ENCODE measurements around the gene ABI3BP. TPM values are rescaled to one million over a fixed set of nuclear protein-coding genes. Genes with fewer than 3 reads are reported as not detected.

The ABI3BP gene
- total RNA-seq, 1 experiment from 2014 or later = 3.1 TPM

GRCh38 chr3:100754563-100755334 is 238.5 kb downstream of the ABI3BP start:
- Mint-ChIP-seq H3K27ac (ENCODE audit: low read depth, unreplicated experiment) (no peak overlapping the region), H3K36me3 (ENCODE audit: insufficient read depth, unreplicated experiment) (peaks cover 52% of the 10 kb centered on the region), H3K27me3 (ENCODE audit: insufficient read depth, unreplicated experiment) (no peaks in the 10 kb centered on the region), H3K4me1 (ENCODE audit: insufficient read depth, unreplicated experiment) (no peaks in the 10 kb centered on the region), H3K4me3 (ENCODE audit: unreplicated experiment) (no peak overlapping the region), H3K9me3 (ENCODE audit: unreplicated experiment) (no peaks in the 10 kb centered on the region)
- TF ChIP-seq CTCF (IDR thresholded peaks at IDR 0.05; ENCODE audit: unreplicated experiment) = no peak
- intact Hi-C loops (cut with micrococcal nuclease) = no loop called here
- ChIA-PET CTCF (interaction anchor here (0.7 to 2.4 kb wide), 8 partner anchors 12 to 442 kb away, joined by 3 to 7 read pairs (median 4); no protein-coding TSS in a partner anchor), POLR2A (interaction anchor here (0.6 to 0.7 kb wide), 2 partner anchors 21 to 491 kb away, joined by 3 to 4 read pairs; no protein-coding TSS in a partner anchor)
- BruUV-seq (replicated peaks) = no TSS peak
- no peak for DNase-seq (ENCODE audit: unreplicated experiment)

- Mint-ChIP-seq H3K4me1 (ENCODE audit: insufficient read depth, unreplicated experiment) (no peaks in the 10 kb centered on the region), H3K27me3 (ENCODE audit: insufficient read depth, unreplicated experiment) (no peaks in the 10 kb centered on the region), H3K9me3 (ENCODE audit: unreplicated experiment) (no peaks in the 10 kb centered on the region), H3K27ac (ENCODE audit: low read depth, unreplicated experiment) (no peak overlapping the region), H3K36me3 (ENCODE audit: insufficient read depth, unreplicated experiment) (peaks cover 61% of the 10 kb centered on the region), H3K4me3 (ENCODE audit: unreplicated experiment) (no peak overlapping the region)
- no peak for DNase-seq (ENCODE audit: unreplicated experiment)
- CTCF ChIA-PET = interaction anchor here (1.1 to 2.4 kb wide), 2 partner anchors 16 to 443 kb away, joined by 3 to 7 read pairs; no protein-coding TSS in a partner anchor
- TF ChIP-seq CTCF (IDR thresholded peaks at IDR 0.05; ENCODE audit: unreplicated experiment) = no peak
- POLR2A ChIA-PET = no interaction called here
- BruUV-seq (replicated peaks) = no TSS peak
- intact Hi-C loops (cut with micrococcal nuclease) = no loop called here
These were observed 239.4 kb downstream of the ABI3BP start for GRCh38 chr3:100753846-100754245.

DNA sequence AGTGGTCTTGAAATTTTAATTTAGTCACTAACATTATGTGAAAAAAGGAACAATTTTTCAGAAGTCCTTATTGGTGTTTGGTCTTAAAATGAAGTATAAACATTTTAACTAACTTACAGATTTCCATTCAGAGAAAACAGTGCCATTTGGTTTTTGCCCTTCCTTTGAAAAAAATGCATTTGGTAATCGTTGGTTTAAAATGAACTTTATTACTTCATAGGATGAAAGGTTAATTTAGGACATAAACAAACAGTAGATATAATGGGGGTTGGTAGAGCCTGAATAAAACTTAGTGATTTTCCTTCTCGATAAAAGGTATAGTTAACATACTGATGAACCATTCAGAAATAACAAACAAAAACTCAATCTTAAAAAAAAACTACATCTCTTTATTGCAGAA is 244.3 kb downstream of the ABI3BP start:
- Mint-ChIP-seq H3K4me1 (ENCODE audit: insufficient read depth, unreplicated experiment) (no peaks in the 10 kb centered on the region), H3K27ac (ENCODE audit: low read depth, unreplicated experiment) (no peak overlapping the region), H3K36me3 (ENCODE audit: insufficient read depth, unreplicated experiment) (peaks cover 91% of the 10 kb centered on the region), H3K9me3 (ENCODE audit: unreplicated experiment) (no peaks in the 10 kb centered on the region), H3K4me3 (ENCODE audit: unreplicated experiment) (no peak overlapping the region), H3K27me3 (ENCODE audit: insufficient read depth, unreplicated experiment) (no peaks in the 10 kb centered on the region)
- no peak for TF ChIP-seq CTCF (IDR thresholded peaks at IDR 0.05; ENCODE audit: unreplicated experiment)
- intact Hi-C loops (cut with micrococcal nuclease) = no loop called here
- CTCF ChIA-PET = interaction anchor here (1.4 kb wide), 1 partner anchor 12 kb away, joined by 3 read pairs; no protein-coding TSS in a partner anchor
- no peak for DNase-seq (ENCODE audit: unreplicated experiment)
- POLR2A ChIA-PET = interaction anchor here (0.7 to 1.2 kb wide), 2 partner anchors 21 to 38 kb away, joined by 3 read pairs; no protein-coding TSS in a partner anchor
- no TSS peak for BruUV-seq (replicated peaks)

DNA sequence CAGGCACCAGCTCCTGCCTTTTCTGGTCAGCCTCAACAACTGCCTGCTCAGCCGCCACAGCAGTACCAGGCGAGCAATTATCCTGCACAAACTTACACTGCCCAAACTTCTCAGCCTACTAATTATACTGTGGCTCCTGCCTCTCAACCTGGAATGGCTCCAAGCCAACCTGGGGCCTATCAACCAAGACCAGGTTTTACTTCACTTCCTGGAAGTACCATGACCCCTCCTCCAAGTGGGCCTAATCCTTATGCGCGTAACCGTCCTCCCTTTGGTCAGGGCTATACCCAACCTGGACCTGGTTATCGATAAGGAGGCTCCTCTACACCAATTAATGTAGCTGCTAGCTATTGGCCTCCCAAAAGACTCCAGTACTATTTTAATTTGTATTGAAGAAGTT is 245.0 kb downstream of the ABI3BP start:
- DNase-seq (ENCODE audit: unreplicated experiment) = no peak
- Mint-ChIP-seq H3K27ac (ENCODE audit: low read depth, unreplicated experiment) (no peak overlapping the region), H3K4me1 (ENCODE audit: insufficient read depth, unreplicated experiment) (no peaks in the 10 kb centered on the region), H3K27me3 (ENCODE audit: insufficient read depth, unreplicated experiment) (no peaks in the 10 kb centered on the region), H3K9me3 (ENCODE audit: unreplicated experiment) (no peaks in the 10 kb centered on the region), H3K36me3 (ENCODE audit: insufficient read depth, unreplicated experiment) (peaks cover 92% of the 10 kb centered on the region), H3K4me3 (ENCODE audit: unreplicated experiment) (no peak overlapping the region)
- POLR2A ChIA-PET = interaction anchor here (1.2 kb wide), 1 partner anchor 38 kb away, joined by 3 read pairs; no protein-coding TSS in a partner anchor
- no peak for TF ChIP-seq CTCF (IDR thresholded peaks at IDR 0.05; ENCODE audit: unreplicated experiment)
- CTCF ChIA-PET = interaction anchor here (0.6 to 1.4 kb wide), 3 partner anchors 12 to 48 kb away, joined by 3 to 5 read pairs (median 3); no protein-coding TSS in a partner anchor
- BruUV-seq (replicated peaks) = no TSS peak
- intact Hi-C loops (cut with micrococcal nuclease) = no loop called here
